Endodermal cell (in vitro differentiated cells): ENCODE results near the gene B4GALT3. TPM values are rescaled to one million over a fixed set of nuclear protein-coding genes. Genes with fewer than 3 reads are reported as not detected.
A peak's percentile ranks its signal among the peaks of the same experiment; 100 is the strongest.

Experiments
- DNase-seq: peaks from one replicate; pipeline ENCODE4 v3.0.0-alpha.2; 2017
- H3K27ac ChIP-seq: 2 replicates; pipeline ENCODE4 v1.5.1; 2013; ENCODE audit warnings: mild to moderate bottlenecking, low read depth, low read length, moderate library complexity
- H3K27me3 ChIP-seq: 2 replicates; pipeline ENCODE4 v1.6.1; 2013; ENCODE audit warnings: mild to moderate bottlenecking, low read length, moderate library complexity; ENCODE audit not compliant: insufficient read depth, control insufficient read depth, poor library complexity, severe bottlenecking
- H3K36me3 ChIP-seq: 2 replicates; pipeline ENCODE4 v1.7.0; 2013; ENCODE audit warnings: mild to moderate bottlenecking, low read length, moderate library complexity; ENCODE audit not compliant: control insufficient read depth, insufficient read depth
- H3K4me1 ChIP-seq: one replicate; pipeline ENCODE4 v1.7.0; 2013; ENCODE audit warnings: low read length; ENCODE audit not compliant: control insufficient read depth, insufficient read depth
- H3K4me3 ChIP-seq: 2 replicates; pipeline ENCODE4 v1.5.1; 2013; ENCODE audit warnings: mild to moderate bottlenecking, low read length, moderate library complexity
- H3K9ac ChIP-seq: 2 replicates; pipeline ENCODE4 v1.6.1; 2013; ENCODE audit warnings: mild to moderate bottlenecking, low read length, moderate library complexity; ENCODE audit not compliant: poor library complexity, severe bottlenecking; ENCODE audit errors: extremely low read depth
- H3K9me3 ChIP-seq: 2 replicates; pipeline ENCODE4 v1.6.1; 2013; ENCODE audit warnings: mild to moderate bottlenecking, low read length, moderate library complexity; ENCODE audit not compliant: control insufficient read depth
- H3K27ac Mint-ChIP-seq: 2 replicates; pipeline ENCODE4 v1.8.0; 2020; ENCODE audit warnings: mixed read lengths
- H3K27me3 Mint-ChIP-seq: 2 replicates; pipeline ENCODE4 v1.8.0; 2021; ENCODE audit warnings: mild to moderate bottlenecking, mixed read lengths; ENCODE audit not compliant: insufficient read depth
- H3K36me3 Mint-ChIP-seq: 2 replicates; pipeline ENCODE4 v1.8.0; 2020; ENCODE audit warnings: low read depth, mixed read lengths
- H3K4me1 Mint-ChIP-seq: 2 replicates; pipeline ENCODE4 v1.8.0; 2020; ENCODE audit warnings: mixed read lengths
- H3K4me3 Mint-ChIP-seq: 2 replicates; pipeline ENCODE4 v1.8.0; 2020; ENCODE audit warnings: mild to moderate bottlenecking, moderate library complexity, mixed read lengths
- H3K9me3 Mint-ChIP-seq: 2 replicates; pipeline ENCODE4 v1.8.0; 2020; ENCODE audit warnings: mild to moderate bottlenecking, mixed read lengths
- WGBS, 2 experiments: methylation state at CpG; one replicate each; pipeline versions ENCODE4 v1.1.5 to v1.1.7; 2013; ENCODE audit warnings: missing lambda C conversion rate in 2 of 2, mixed read lengths in 1 of 2; ENCODE audit not compliant: insufficient coverage in 1 of 2, insufficient read length in 1 of 2; 5-methylcytosine and 5-hydroxymethylcytosine counted together
- total RNA-seq, 2 donors: library from RNA; stranded (reverse); fragmentation: NEBNext Ultra II Directional in 1 of 2; extraction: Animal tissue kit (Norgen Biotek cat#: 25700) in 1 of 2; gene quantifications; 2 replicates in 1 of 2; 3 replicates in 1 of 2; pipeline ENCODE4 v1.2.1, GENCODE V29; 2021
- TF ChIP-seq, protein P1 (sequence below): fragments of 200-600 bp; sonication (generic); conservative IDR thresholded peaks from 2 replicates; pipeline ENCODE4 v1.5.0; 2021; ENCODE audit warnings: antibody characterized with exemption, mild to moderate bottlenecking

B4GALT3 gene
- total RNA-seq, 2 donors from 2014 or later: 30.4 to 37.9 TPM

DNA sequence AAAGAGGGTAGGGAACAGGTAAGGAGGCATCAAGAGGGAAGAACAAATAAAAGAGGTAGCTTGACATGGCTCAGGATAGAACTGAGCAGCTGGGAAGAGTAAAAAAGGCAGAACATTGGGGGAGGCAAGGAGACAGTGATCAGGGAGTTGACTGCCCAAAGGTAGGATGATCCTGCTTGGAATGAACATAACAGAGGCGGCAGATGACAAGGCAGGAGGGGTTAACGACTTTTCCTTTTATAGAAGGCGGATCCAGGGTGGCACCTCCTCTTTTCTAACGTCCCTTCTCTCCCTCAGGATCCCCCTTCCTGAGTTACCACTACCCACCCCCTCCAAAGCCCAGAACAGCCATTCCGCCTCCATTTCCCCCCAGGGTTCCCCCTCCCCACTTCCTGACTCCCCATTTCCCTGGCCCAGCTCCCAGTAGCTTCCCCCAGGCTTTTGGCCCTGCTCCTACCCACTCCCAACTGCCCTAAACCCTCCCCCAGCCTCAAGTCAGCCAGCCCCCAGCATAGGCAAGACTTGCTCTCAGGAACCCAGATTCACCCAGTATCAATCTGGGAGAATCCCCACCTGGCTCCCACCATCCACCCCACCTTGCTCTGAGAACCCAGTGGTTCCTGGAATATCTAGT, 22.3 kb upstream of the B4GALT3 start:
- H3K36me3 Mint-ChIP-seq: peaks cover 14% of the 10 kb centered on the region
- no peaks in the 10 kb centered on the region for H3K9me3 Mint-ChIP-seq
- WGBS, 2 experiments: 53 to 80% methylated on average over 3 to 5 of the region's 5 CpGs
- H3K4me1 ChIP-seq: peaks cover 18% of the 10 kb centered on the region
- DNase-seq: peak; percentile 45
- H3K9ac ChIP-seq: no peak overlapping the region
- H3K4me1 Mint-ChIP-seq: peaks cover 50% of the 10 kb centered on the region
- no peak overlapping the region for H3K27ac Mint-ChIP-seq
- TF ChIP-seq, protein P1, sequence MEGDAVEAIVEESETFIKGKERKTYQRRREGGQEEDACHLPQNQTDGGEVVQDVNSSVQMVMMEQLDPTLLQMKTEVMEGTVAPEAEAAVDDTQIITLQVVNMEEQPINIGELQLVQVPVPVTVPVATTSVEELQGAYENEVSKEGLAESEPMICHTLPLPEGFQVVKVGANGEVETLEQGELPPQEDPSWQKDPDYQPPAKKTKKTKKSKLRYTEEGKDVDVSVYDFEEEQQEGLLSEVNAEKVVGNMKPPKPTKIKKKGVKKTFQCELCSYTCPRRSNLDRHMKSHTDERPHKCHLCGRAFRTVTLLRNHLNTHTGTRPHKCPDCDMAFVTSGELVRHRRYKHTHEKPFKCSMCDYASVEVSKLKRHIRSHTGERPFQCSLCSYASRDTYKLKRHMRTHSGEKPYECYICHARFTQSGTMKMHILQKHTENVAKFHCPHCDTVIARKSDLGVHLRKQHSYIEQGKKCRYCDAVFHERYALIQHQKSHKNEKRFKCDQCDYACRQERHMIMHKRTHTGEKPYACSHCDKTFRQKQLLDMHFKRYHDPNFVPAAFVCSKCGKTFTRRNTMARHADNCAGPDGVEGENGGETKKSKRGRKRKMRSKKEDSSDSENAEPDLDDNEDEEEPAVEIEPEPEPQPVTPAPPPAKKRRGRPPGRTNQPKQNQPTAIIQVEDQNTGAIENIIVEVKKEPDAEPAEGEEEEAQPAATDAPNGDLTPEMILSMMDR: no peak
- H3K36me3 ChIP-seq: peaks cover 14% of the 10 kb centered on the region
- H3K4me3 Mint-ChIP-seq: no peak overlapping the region
- no peaks in the 10 kb centered on the region for H3K27me3 Mint-ChIP-seq
- H3K27ac ChIP-seq: no peak overlapping the region
- H3K9me3 ChIP-seq: no peaks in the 10 kb centered on the region
- H3K4me3 ChIP-seq: no peak overlapping the region
- no peaks in the 10 kb centered on the region for H3K27me3 ChIP-seq

DNA sequence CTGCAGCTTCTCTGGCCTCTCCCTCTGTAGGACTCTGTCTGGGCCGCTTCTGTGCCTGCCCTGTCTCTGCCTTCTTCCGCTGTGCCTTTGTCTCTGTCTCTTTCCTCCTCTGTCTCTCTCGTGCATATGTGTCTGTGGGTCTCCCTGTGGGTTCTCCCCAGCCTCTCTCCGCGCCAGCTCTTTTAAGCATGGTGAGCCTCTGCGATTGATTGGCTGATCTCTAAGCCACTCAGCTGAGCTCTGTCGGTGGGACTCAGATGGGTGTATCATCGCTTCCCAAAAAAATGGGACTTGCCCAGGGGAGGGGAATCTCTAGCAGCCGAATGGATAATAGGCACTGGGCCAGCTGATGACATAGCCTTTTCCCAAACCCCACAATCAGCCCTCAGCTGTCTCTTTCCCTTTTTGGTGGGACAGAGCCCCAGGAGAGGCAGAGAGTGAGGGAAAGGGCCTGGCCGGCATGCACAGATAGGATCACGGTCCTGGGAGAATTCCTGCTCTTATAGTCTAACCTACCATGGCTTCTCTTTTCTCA, 21.7 kb upstream of the B4GALT3 start, which contains the start of gene ADAMTS4:
Gene ADAMTS4 (minus strand): TSS at position 158 of the 535 bp plus-strand sequence. CDS start 427 bp downstream, outside the sequence.
- TF ChIP-seq, protein P1: no peak
- Histone ChIP-seq H3K9ac (no peak within 1 kb of the TSS), H3K9me3 (no peaks in the 10 kb centered on the region), H3K4me3 (no peak within 1 kb of the TSS), H3K27ac (no peak within 1 kb of the TSS), H3K36me3 (peaks cover 8% of the 10 kb centered on the region), H3K27me3 (no peaks in the 10 kb centered on the region), H3K4me1 (peaks cover 18% of the 10 kb centered on the region)
- H3K4me1 Mint-ChIP-seq: peaks cover 50% of the 10 kb centered on the region
- no peak within 1 kb of the TSS for H3K27ac Mint-ChIP-seq
- peaks cover 8% of the 10 kb centered on the region for H3K36me3 Mint-ChIP-seq
- peak within 1 kb of the TSS; percentile 30 for H3K4me3 Mint-ChIP-seq
- 70 to 85% methylated on average over 8 to 11 of the region's 11 CpGs for WGBS, 2 experiments
- H3K27me3 Mint-ChIP-seq: no peaks in the 10 kb centered on the region
- DNase-seq: peak; percentile 83
- H3K9me3 Mint-ChIP-seq: no peaks in the 10 kb centered on the region

DNA sequence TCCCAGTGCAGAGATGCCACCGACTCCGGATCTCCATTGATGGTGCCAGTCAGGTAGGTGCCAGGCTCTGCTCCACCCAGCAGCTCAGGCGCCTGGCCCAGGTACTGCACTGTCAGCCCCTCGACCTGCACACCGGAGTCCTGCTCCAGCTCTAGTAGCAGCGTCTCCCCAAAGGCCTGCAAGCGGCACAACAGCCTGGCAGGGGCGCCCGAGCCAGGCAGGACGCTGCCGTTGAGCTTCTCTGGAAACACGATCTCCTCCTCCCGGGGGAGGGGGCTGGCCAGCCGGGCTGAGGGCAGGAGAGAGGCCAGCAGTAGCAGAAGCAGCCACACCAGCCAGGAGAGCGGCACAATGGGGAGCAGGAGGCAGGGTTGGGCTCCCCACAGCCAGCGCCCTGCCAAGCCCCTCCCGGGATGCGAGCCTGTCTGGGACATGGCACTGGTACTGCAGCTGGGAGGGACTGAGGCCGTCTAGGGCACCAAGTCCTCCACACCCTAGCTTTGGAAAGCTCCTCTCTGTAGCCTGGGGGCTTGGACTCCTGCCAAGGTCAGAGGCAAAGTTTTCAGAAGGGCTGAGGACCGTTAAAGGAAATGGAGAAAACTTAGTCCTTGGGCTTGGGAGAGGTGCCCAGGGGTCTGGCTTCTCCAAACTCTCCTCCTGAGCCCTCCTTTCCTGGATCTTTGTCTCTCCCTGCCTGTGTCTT, 21.0 kb upstream of the B4GALT3 start:
- no peaks in the 10 kb centered on the region for H3K9me3 Mint-ChIP-seq
- DNase-seq: peak; percentile 90
- H3K4me1 Mint-ChIP-seq: peaks cover 50% of the 10 kb centered on the region
- no peaks in the 10 kb centered on the region for H3K27me3 Mint-ChIP-seq
- H3K4me3 ChIP-seq: no peak overlapping the region
- H3K36me3 ChIP-seq: peaks cover 2% of the 10 kb centered on the region
- peaks cover 15% of the 10 kb centered on the region for H3K4me1 ChIP-seq
- TF ChIP-seq, protein P1: peak; percentile 48
- no peak overlapping the region for H3K27ac Mint-ChIP-seq
- peaks cover 4% of the 10 kb centered on the region for H3K36me3 Mint-ChIP-seq
- no peak overlapping the region for H3K9ac ChIP-seq
- no peaks in the 10 kb centered on the region for H3K27me3 ChIP-seq
- H3K9me3 ChIP-seq: no peaks in the 10 kb centered on the region
- peak overlapping the region; percentile 30 for H3K4me3 Mint-ChIP-seq
- WGBS, 2 experiments: 48 to 50% methylated on average over 10 to 20 of the region's 20 CpGs
- H3K27ac ChIP-seq: no peak overlapping the region
